ENCODE data around the gene C3AR1.
"Not testable (repeated sequence)": the region's sequence is repeated elsewhere in the genome, so short reads cannot be mapped to it uniquely, and the experiment has no call there.

Gene C3AR1

GRCh38 chr12:8065991-8066594, at the start of gene C3AR1:
TSS of gene C3AR1 (minus strand) at chr12:8066359. CDS start at chr12:8060185, 6,174 bp downstream.
- DNase-seq (ENCODE audit: low spot score) = peak; percentile 70

- DNase-seq (ENCODE audit: low spot score) = not testable (repeated sequence)
Observed at GRCh38 chr12:8113117-8113516, 47.0 kb upstream of the C3AR1 start.

DNA sequence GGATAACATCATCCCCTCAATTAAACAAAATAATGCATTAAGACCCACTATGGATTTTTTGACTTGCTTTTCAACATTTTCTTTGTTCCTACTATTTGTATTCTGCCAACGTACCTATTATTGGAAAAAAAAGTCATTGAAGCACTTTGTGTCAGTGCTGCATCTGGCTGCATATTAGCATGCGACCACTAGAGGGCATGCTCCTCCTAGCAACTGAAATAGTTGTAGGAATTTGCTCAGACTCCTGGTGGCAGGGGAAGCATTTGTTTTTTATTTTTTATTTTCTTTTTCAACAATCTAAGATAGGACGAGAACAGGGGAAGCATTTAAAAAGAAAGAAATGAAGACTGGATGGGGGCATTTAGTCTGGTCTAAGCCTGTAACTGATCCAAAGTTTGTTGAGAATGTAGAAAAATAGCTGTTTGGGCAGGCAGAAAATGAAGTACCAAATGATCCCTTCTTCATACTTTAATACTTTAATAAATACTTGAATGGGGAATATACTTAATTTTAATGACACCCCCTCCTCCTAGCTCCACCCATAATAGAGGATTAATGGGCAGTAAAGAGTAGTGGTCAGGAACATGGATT, 42.7 kb upstream of the C3AR1 start:
- peak; percentile 84 for DNase-seq (ENCODE audit: low spot score)

GRCh38 chr12:8099235-8099634, 33.1 kb upstream of the C3AR1 start:
- DNase-seq (ENCODE audit: low spot score) = no peak

DNA sequence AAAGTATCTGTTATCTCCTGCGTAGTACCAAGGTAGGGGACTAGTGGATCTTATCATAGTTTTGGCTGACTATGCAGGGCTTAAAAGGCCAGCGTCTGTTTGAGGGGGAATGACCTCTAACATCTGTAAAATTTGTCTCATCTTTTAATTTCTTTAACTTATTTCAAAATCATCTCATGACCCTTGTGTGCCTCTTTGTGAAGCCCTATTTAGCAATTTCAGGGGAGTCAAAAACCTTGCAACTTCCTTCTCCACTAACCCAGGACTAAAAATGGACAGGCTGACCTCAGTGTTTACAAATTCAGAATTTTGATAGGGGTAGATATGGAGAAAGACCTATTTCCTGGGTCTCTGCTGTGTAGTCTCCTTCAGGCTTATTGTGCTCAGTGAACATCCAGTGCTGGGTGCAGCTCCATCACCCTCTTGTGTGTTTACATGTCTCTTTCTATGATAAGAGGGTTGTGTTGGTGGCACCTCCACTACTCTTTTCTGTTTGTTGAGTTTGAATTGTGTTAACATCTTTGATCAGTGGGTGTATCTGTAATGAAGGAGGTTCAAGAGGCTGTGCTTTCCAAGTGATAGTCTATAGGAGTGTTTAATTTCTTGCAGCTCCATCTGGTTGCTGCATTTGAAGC, 30.2 kb upstream of the C3AR1 start:
- DNase-seq (ENCODE audit: low spot score) = no peak

DNA sequence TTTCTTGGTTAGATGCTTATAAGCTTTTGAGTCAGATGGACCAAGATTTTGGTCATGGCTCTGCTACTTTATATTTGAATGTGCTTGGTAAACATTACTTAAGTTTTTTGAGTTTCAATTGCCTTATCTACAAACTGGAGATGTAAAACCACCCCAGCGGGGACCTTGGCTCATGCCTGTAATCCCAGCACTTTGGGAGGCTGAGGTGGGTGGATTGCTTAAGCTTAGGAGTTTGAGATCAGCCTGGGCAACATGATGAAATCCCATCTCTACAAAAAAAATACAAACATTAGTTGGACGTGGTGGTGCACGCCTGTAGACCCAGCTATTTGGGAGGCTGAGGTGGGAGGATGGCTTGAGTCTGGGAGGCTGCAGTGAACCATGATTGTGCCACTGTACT, 27.1 kb upstream of the C3AR1 start:
- DNase-seq (ENCODE audit: low spot score) = no peak

DNA sequence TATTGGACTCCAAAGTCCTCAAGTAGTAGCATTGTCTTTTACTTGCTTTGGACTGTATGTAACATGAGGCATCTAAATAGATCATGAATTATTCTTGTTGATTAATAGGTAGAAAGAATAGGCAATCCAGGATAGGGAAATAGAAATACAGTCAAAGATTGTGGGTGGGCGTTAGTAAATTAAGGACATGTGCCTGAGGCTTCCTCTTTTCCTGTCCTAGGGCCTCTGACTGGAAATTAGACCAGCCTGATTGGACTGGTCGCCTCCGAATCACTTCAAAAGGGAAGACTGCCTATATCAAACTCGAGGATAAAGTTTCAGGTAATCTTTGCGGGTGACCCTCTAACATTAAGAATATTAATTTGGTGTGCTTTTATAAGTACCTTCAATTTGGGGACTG, 23.6 kb upstream of the C3AR1 start:
- DNase-seq (ENCODE audit: low spot score) = no peak

DNA sequence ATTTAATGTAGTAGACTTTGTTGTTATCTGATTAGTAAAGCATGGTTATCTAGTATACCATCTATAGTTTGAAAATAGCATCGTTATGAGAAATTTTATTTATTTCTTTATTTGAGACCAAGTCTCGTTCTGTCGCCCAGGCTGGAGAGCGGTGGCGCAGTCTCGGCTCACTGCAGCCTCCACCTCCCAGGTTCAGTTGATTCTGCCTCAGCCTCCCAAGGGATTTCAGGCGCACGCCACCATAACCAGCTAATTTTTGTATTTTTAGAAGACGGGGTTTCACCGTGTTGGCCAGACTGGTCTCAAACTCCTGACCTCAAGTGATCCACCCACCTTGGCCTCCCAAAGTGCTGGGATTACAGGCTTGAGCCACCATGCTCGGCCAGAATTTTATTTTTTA, 23.1 kb upstream of the C3AR1 start:
- not testable (repeated sequence) for DNase-seq (ENCODE audit: low spot score)

DNA sequence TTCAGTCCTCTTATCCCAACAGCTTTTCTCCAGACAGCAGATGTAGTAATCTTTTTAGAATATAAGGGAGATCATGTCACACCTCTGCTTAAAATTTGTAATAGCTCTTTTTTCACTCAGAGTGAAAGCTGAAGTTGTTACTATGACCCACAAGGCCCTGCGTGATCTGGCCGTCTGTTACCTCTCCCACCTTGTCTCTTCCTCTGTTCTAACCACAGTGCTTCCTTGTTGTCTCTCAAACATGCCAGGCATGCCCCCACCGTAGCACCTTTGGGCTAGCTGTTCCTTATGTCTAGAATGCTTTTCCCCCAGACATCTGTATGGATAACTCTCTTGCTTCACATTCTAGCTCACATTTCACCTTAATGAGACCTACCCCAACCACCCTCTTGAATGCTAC, 22.4 kb upstream of the C3AR1 start:
- DNase-seq (ENCODE audit: low spot score) = no peak

DNA sequence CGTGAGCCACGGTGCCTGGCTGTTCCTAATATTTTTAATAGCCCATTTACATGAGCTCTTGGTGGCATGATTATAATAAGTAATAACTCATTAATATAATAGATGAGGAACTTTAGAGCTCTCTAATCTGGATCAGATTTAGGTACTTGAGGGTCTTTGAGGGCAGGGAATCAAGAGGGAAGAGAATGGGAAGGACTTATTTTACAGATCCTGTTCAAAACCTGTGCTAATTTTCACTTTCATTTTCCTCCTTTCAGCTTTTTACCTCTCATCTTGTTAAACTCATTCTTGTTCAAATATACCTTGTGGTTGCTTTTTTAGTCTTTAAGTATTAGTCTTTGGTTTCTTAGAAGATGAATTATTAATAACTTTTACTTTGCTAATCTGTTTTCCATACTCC, 21.5 kb upstream of the C3AR1 start:
- DNase-seq (ENCODE audit: low spot score) = no peak

DNA sequence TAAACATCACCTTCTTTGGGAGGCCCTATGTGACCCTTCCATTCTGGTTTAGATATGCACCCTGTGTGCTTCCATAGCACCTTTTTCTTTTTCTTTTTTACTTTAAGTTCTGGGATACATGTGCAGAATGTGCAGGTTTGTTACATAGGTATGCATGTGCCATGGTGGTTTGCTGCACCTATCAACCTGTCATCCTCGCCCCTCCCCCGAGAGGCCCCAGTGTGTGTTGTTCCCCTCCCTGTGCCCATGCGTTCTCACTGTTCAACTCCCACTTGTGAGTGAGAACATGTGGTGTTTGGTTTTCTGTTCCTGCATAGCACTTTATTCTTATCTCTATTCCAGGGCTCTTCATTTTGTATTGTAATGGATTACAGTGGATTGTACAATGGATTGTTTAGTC, 18.2 kb upstream of the C3AR1 start:
- not testable (repeated sequence) for DNase-seq (ENCODE audit: low spot score)

- DNase-seq (ENCODE audit: low spot score) = no peak
Observed at GRCh38 chr12:8082808-8083100, 16.6 kb upstream of the C3AR1 start.

GRCh38 chr12:8081251-8081920, 15.2 kb upstream of the C3AR1 start:
- DNase-seq (ENCODE audit: low spot score) = peak; percentile 54

DNA sequence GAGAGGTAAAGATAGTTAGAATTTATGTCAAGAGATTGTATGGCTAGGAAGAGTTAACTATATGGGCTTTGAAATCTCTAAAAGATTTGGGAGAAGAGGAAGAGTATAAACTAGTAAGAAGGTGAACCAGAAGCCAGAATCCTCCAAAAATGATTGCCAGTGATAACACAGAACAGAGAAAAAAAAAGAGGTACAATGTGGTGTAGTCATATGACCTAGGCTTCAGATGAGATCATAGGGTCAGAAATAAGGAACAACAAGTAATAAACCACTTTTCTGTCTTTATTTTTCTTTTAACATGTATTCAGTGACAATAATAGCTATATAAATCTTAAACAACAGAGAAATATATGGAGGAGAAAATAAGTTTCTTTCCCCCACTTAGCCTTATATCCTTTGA, 14.0 kb upstream of the C3AR1 start:
- DNase-seq (ENCODE audit: low spot score) = no peak

- DNase-seq (ENCODE audit: low spot score) = no peak
Observed at GRCh38 chr12:8078916-8079315, 12.8 kb upstream of the C3AR1 start.

GRCh38 chr12:8078398-8078797, 12.2 kb upstream of the C3AR1 start:
- peak; percentile 82 for DNase-seq (ENCODE audit: low spot score)

GRCh38 chr12:8077207-8077606, 11.0 kb upstream of the C3AR1 start:
- DNase-seq (ENCODE audit: low spot score) = peak; percentile 70

DNA sequence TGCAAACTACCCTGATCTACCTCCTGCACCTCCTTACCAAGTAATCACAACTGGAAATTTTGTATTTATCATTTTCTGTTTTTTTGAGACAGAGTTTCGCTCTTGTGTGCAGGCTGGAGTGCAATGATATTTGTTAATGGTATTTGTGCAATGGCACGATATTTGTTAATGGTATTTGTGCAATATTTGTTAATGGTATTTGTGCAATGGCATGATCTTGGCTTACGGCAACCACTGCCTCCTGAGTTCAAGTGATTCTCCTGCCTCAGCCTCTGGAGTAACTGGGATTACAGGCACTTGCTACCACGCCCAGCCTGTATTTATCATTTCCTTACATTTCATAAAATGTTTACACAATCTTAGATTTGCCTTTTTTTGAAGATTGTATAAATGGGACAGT, 10.2 kb upstream of the C3AR1 start:
- DNase-seq (ENCODE audit: low spot score) = no peak

DNA sequence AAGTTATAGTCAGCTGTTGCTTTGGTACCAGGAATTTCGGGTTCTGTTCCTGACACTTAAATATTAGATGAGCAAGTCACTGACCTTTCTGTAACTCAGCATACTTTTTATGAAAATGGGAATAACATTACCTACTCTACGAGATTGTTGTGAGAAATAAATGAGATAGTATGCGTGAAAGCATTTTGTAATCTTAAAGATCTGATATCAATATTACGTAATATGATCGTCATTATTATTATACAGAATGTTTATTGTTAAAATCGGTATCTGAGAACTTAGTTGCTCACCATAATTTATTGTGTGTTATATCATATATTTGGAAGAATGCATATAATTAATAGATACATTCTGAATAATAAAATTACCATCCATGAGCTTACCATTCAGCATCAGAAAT, 9.8 kb upstream of the C3AR1 start:
- no peak for DNase-seq (ENCODE audit: low spot score)

- not testable (repeated sequence) for DNase-seq (ENCODE audit: low spot score)
Observed at GRCh38 chr12:8071820-8072219, 5.7 kb upstream of the C3AR1 start.

GRCh38 chr12:8069582-8069981, 3.4 kb upstream of the C3AR1 start:
- no peak for DNase-seq (ENCODE audit: low spot score)

DNA sequence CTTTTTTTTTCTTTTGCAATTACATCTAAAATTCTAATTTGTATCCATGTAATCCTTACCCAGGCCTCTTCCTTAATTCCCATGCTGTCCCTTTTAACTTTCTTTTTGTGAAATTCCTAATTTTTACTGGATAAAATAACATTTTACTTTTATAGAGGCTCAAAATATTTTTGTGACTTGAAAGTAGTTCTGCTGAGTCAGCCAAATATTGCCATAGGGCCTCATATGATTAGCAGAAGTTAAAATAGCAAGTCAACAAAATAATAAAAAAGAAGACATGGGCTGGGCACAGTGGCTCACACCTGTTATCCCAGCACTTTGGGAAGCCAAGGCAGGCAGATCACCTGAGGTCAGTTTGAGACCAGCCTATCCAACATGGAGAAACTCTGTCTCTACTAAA, 2.0 kb downstream of the C3AR1 start:
- no peak for DNase-seq (ENCODE audit: low spot score)

GRCh38 chr12:8058506-8058905, 7.7 kb downstream of the C3AR1 start:
- no peak for DNase-seq (ENCODE audit: low spot score)

Data from SW480 (cell line).